Measurements from ENCODE around the gene ASCL3. TPM values are rescaled to one million over a fixed set of nuclear protein-coding genes. Genes with fewer than 3 reads are reported as not detected.

ASCL3 gene
- total RNA-seq, 1 experiment from 2014 or later: not detected

DNA sequence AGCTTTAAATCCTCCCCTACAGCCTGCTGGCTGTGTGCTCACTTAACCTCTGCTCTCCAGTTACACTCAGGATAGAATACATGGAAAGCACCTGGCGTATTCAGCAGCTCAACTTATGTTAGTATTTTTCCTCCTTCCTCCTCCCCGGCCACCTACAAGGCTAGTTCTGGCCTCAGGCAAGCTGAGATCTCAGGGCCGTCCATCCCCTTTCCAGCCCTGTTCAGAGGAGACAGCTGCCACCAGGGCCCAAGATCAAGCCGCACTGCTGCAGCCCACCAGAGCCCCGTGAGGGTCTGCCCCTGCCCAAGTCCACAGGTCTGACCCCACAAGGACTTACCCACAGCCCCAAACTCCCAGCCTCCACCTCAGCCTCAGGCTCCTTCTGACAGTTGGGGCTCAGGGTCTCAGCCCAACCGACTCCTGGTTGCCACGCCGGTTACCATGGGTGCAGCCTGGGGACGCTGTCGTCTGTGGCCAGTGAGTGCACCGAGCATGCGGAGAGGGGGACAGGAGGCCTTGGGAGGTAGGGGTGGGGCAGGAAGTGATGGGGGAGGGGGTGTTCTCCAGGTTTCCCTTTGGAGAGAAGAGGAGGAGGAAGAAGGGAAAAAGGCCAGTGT, 10.1 kb downstream of the ASCL3 start, which contains the start of gene C11orf16:
TSS of gene C11orf16 (minus strand) at position 384 of the 617 bp plus-strand sequence. CDS start 639 bp downstream, outside the sequence.
- H3K4me3 ChIP-seq (ENCODE audit: low read depth, low read length, poor library complexity, severe bottlenecking): no peak within 1 kb of the TSS
- peaks cover 7% of the 10 kb centered on the region for H3K4me1 ChIP-seq (ENCODE audit: insufficient read depth, low read length, poor library complexity, severe bottlenecking)
- H3K9me3 ChIP-seq (ENCODE audit: low read depth, low read length, poor library complexity, severe bottlenecking): no peaks in the 10 kb centered on the region
- TF ChIP-seq EZH2 (IDR thresholded peaks at IDR 0.05; ENCODE audit: borderline replicate concordance, low read depth, low read length, poor library complexity, severe bottlenecking): no peak
- TF ChIP-seq, protein P1, sequence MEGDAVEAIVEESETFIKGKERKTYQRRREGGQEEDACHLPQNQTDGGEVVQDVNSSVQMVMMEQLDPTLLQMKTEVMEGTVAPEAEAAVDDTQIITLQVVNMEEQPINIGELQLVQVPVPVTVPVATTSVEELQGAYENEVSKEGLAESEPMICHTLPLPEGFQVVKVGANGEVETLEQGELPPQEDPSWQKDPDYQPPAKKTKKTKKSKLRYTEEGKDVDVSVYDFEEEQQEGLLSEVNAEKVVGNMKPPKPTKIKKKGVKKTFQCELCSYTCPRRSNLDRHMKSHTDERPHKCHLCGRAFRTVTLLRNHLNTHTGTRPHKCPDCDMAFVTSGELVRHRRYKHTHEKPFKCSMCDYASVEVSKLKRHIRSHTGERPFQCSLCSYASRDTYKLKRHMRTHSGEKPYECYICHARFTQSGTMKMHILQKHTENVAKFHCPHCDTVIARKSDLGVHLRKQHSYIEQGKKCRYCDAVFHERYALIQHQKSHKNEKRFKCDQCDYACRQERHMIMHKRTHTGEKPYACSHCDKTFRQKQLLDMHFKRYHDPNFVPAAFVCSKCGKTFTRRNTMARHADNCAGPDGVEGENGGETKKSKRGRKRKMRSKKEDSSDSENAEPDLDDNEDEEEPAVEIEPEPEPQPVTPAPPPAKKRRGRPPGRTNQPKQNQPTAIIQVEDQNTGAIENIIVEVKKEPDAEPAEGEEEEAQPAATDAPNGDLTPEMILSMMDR (conservative IDR thresholded peaks at IDR 0.05; ENCODE audit: low read depth, low read length): no peak
- no peaks in the 10 kb centered on the region for H3K27me3 ChIP-seq (replicated peaks; ENCODE audit: insufficient read depth, low read depth, low read length, poor library complexity)
- ChIA-PET CTCF (no interaction called here), POLR2A (ENCODE audit: low non-redundant PET) (no interaction called here)
- no TSS peak for BruUV-seq (replicated peaks)
- H3K27ac ChIP-seq (ENCODE audit: low read depth, low read length, poor library complexity, severe bottlenecking): no peak within 1 kb of the TSS
- DNase-seq (ENCODE audit: low spot score): no peak
- intact Hi-C loops (cut with micrococcal nuclease; ENCODE audit: unreplicated experiment): no loop called here
- H3K36me3 ChIP-seq (ENCODE audit: insufficient read depth, low read length, poor library complexity, severe bottlenecking): no peaks in the 10 kb centered on the region

DNA sequence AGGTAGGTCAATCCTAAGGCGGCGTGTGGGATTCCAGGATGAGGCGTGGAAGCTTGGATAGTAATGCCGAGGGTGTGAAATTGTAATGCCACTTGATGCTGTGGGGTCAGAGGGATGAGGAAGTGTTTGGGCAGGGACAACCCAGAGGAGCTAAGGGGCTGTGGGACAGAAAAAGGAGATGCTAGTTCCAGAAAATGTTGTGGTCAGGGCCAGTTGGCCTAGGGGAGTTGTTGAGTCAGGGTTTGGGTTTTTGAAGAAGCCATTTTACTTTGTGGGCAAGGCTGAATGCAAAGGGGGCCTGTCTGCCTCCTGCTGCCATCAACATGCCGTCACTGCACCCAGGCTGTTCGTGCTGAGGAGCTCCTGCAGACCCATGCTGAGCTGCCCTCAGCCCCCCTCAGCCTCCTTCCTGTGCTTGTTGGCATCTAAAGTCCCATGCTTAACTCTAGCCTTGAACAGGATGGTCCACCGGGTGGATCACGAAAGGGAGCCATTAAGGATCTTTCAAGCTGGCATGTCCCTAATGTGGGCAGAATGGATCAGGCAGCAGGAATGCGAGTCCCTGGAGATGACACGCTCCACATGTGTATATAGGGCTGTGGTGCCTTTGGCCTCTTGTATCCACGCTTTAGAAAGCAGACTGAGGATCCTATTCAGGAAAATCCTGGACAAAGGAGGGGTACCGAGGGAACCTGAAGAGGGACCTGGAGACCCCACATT, 12.2 kb downstream of the ASCL3 start:
- ChIA-PET CTCF (no interaction called here), POLR2A (ENCODE audit: low non-redundant PET) (interaction anchor here (0.6 kb wide), 1 partner anchor 78 kb away, joined by 6 read pairs; no protein-coding TSS in a partner anchor)
- no peak for TF ChIP-seq EZH2 (IDR thresholded peaks at IDR 0.05; ENCODE audit: borderline replicate concordance, low read depth, low read length, poor library complexity, severe bottlenecking)
- TF ChIP-seq, protein P1 (conservative IDR thresholded peaks at IDR 0.05; ENCODE audit: low read depth, low read length): no peak
- no peak for DNase-seq (ENCODE audit: low spot score)
- Histone ChIP-seq H3K27me3 (replicated peaks; ENCODE audit: insufficient read depth, low read depth, low read length, poor library complexity) (no peaks in the 10 kb centered on the region), H3K27ac (ENCODE audit: low read depth, low read length, poor library complexity, severe bottlenecking) (no peak overlapping the region), H3K36me3 (ENCODE audit: insufficient read depth, low read length, poor library complexity, severe bottlenecking) (no peaks in the 10 kb centered on the region), H3K4me1 (ENCODE audit: insufficient read depth, low read length, poor library complexity, severe bottlenecking) (peaks cover 7% of the 10 kb centered on the region), H3K9me3 (ENCODE audit: low read depth, low read length, poor library complexity, severe bottlenecking) (no peaks in the 10 kb centered on the region), H3K4me3 (ENCODE audit: low read depth, low read length, poor library complexity, severe bottlenecking) (no peak overlapping the region)
- intact Hi-C loops (cut with micrococcal nuclease; ENCODE audit: unreplicated experiment): no loop called here
- BruUV-seq (replicated peaks): no TSS peak

DNA sequence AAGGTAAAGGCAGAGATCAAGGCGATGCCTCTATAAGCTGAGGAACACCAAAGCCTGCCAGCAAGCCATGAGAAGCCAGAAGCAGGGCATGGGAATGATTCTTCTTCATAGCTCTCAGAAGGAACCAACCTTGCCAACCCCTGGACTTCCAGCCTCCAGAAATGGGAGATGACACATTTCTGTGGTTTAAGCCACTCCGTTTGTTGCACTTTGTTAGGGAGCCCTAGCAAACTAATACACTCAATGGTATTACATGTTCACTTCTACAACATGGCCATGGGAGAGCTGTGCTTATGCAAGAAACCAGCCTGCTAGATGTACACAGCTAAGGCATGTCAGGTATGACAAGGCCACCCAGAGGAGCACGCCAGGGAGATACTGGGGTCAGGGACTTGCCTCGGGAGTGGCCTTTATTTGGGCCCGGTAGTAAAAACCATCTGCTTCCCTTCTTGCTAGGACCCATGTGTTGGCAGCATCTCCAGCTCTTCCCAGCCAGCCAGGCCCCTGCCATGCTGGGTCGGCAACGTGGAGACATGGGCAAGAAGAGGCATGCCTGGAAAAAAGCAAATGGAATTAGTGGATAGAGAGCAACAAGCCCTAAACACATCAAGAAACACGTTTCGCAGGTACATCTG, 13.7 kb downstream of the ASCL3 start:
- Histone ChIP-seq H3K4me1 (ENCODE audit: insufficient read depth, low read length, poor library complexity, severe bottlenecking) (no peaks in the 10 kb centered on the region), H3K4me3 (ENCODE audit: low read depth, low read length, poor library complexity, severe bottlenecking) (no peak overlapping the region), H3K27me3 (replicated peaks; ENCODE audit: insufficient read depth, low read depth, low read length, poor library complexity) (no peaks in the 10 kb centered on the region), H3K36me3 (ENCODE audit: insufficient read depth, low read length, poor library complexity, severe bottlenecking) (no peaks in the 10 kb centered on the region), H3K9me3 (ENCODE audit: low read depth, low read length, poor library complexity, severe bottlenecking) (no peaks in the 10 kb centered on the region), H3K27ac (ENCODE audit: low read depth, low read length, poor library complexity, severe bottlenecking) (no peak overlapping the region)
- intact Hi-C loops (cut with micrococcal nuclease; ENCODE audit: unreplicated experiment): no loop called here
- DNase-seq (ENCODE audit: low spot score): no peak
- POLR2A ChIA-PET (ENCODE audit: low non-redundant PET): no interaction called here
- TF ChIP-seq, protein P1 (conservative IDR thresholded peaks at IDR 0.05; ENCODE audit: low read depth, low read length): no peak
- no peak for TF ChIP-seq EZH2 (IDR thresholded peaks at IDR 0.05; ENCODE audit: borderline replicate concordance, low read depth, low read length, poor library complexity, severe bottlenecking)
- CTCF ChIA-PET: no interaction called here
- no TSS peak for BruUV-seq (replicated peaks)

Data from A673 (cell line).